GM21825 (cell line): ENCODE data around the gene ST6GALNAC3.

Source experiments
- ATAC-seq: cut with Tn5 transposase; IDR thresholded peaks from one replicate; pipeline ENCODE4 v1.9.1; 2021; ENCODE audit warnings: mild to moderate bottlenecking, moderate library complexity; ENCODE audit not compliant: unreplicated experiment

The ST6GALNAC3 gene

GRCh38 chr1:76669624-76670315, 595.2 kb downstream of the ST6GALNAC3 start:
- ATAC-seq: no peak

DNA sequence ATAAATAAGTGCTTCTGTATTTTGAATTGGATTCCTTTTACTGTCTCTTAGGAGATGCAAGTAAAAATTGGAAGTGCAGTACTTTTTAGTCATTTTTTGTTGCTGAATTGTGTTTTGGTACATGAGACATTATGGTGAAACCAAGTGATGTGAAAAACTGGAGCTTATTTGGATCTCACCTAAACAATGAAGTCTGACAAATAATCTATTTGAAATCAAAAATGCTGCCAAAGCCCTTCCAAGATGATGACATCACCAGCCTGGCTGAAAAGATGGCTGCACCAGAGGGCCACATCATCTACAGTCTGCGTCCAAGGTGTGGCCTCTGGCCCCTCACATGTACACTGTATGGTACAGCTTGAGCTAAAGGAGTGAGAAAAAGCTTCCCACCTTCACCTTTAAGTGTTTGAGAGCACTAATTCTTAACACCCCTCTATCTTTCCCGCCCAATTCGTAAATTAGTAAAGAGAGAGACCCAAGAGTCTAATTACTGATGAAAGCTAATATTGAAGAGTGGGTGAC, 600.2 kb downstream of the ST6GALNAC3 start:
- ATAC-seq: no peak

- ATAC-seq: no peak
Observed at GRCh38 chr1:76677416-76678405, 603.2 kb downstream of the ST6GALNAC3 start.

DNA sequence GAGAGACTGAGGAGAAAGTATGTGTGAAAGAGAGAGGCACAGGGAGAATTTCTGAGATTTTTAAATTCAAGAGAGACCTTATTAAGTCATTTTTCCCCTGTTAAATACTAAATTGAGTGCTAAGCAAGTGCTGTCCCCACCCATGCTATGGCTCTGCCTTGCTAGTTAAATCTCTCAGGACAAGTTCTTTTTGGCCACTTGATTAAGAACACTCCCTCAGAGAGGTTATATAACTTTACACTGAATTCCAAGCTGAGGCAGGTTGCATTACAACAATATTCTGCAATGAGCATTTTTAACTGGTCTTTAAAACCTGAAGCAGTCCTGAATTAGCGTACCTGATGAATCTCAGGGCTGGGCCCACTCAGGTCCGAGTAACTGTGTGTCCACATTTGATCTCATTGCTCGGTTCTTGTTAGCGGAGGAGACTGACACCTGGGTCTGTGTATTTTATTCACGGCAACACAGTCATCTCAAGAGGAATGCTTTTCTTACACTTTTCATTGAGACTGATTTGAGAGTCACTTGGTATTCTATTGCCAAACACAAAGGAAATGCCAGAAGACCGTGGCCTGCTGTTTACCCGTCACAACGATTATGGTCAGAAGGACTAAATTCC, 605.1 kb downstream of the ST6GALNAC3 start:
- ATAC-seq: no peak

- ATAC-seq: no peak
Observed at GRCh38 chr1:76680651-76681050, 606.1 kb downstream of the ST6GALNAC3 start.

DNA sequence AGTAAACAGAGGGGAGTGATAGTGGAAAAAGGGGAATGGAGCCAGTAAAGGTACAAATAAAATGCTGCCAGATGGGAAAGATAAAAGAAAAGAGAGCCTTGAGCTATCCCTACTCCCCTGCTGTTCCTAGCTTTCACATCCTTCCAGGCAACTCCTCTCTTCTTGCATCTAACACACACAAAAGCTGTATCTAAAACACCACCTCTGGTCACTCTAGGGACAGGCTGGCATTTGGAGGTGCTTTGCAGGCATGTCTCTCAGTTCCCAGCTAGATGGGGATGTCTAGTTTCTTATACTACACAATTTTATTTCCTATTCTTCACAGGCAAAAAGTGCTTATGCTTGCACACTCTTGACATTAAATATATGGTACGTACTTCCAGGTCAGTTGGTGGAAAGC, 607.6 kb downstream of the ST6GALNAC3 start:
- ATAC-seq: no peak
